Measurements from ENCODE around the gene MINPP1. TPM values are rescaled to one million over a fixed set of nuclear protein-coding genes. Genes with fewer than 3 reads are reported as not detected.

The MINPP1 gene
- total RNA-seq, 5 donors from 2014 or later (not counting 1 experiment from before 2014, with no cell fraction given): 2.9 to 9.6 (median 8.8) TPM

- H3K36me3 Mint-ChIP-seq: peaks cover 33% of the 10 kb centered on the region
- H3K4me1 Mint-ChIP-seq: peaks cover 7 to 9% (median 9%) of the 10 kb centered on the region in 3 donors
- no peak overlapping the region for H3K4me3 ChIP-seq (ENCODE audit: control insufficient read depth in 1 of 2, extremely low read depth in 1 of 2, low read length in 1 of 2)
- no peak overlapping the region for H3K27ac ChIP-seq (ENCODE audit: low read length)
- DNase-seq (no peak), ATAC-seq (replicated peaks in 1 of 4) (no peak)
- H3K4me3 Mint-ChIP-seq: no peak overlapping the region
- peaks cover 0 to 3% (median 0%) of the 10 kb centered on the region in 3 donors for H3K9me3 Mint-ChIP-seq
- H3K27me3 ChIP-seq (replicated peaks in 1 of 2; ENCODE audit: control insufficient read depth in 2 of 2, extremely low read depth in 1 of 2, insufficient read depth in 2 of 2, low read length in 1 of 2): no peaks in the 10 kb centered on the region
- H3K27ac Mint-ChIP-seq: no peak overlapping the region
- H3K4me1 ChIP-seq (ENCODE audit: control insufficient read depth in 1 of 2, extremely low read depth in 1 of 2, insufficient read depth in 2 of 2, low read length in 2 of 2): peaks cover 0 to 3% of the 10 kb centered on the region in 2 experiments
- POLR2A ChIA-PET: no interaction called here
- H3K36me3 ChIP-seq (ENCODE audit: control insufficient read depth in 2 of 2, extremely low read depth in 1 of 2, insufficient read depth in 1 of 2, low read length in 1 of 2): peaks cover 0 to 7% of the 10 kb centered on the region in 2 donors
- no peaks in the 10 kb centered on the region for H3K9me3 ChIP-seq
- CTCF ChIA-PET: no interaction called here
- no peaks in the 10 kb centered on the region for H3K27me3 Mint-ChIP-seq
Measured at GRCh38 chr10:87551326-87551725, 46.6 kb downstream of the MINPP1 start.

- no peak overlapping the region for H3K27ac Mint-ChIP-seq
- CTCF ChIA-PET: no interaction called here
- H3K9me3 Mint-ChIP-seq: peaks cover 0 to 3% (median 0%) of the 10 kb centered on the region in 3 donors
Measured at GRCh38 chr10:87552248-87552929, 47.7 kb downstream of the MINPP1 start.

GRCh38 chr10:87557409-87557808, 52.7 kb downstream of the MINPP1 start:
- H3K27ac Mint-ChIP-seq: no peak overlapping the region
- Histone ChIP-seq H3K9me3 (no peaks in the 10 kb centered on the region), H3K36me3 (ENCODE audit: control insufficient read depth in 2 of 2, extremely low read depth in 1 of 2, insufficient read depth in 1 of 2, low read length in 1 of 2) (peaks cover 0 to 2% of the 10 kb centered on the region in 2 donors), H3K27me3 (replicated peaks in 1 of 2; ENCODE audit: control insufficient read depth in 2 of 2, extremely low read depth in 1 of 2, insufficient read depth in 2 of 2, low read length in 1 of 2) (no peaks in the 10 kb centered on the region), H3K4me1 (ENCODE audit: control insufficient read depth in 1 of 2, extremely low read depth in 1 of 2, insufficient read depth in 2 of 2, low read length in 2 of 2) (no peaks in the 10 kb centered on the region), H3K27ac (ENCODE audit: low read length) (no peak overlapping the region), H3K4me3 (ENCODE audit: control insufficient read depth in 1 of 2, extremely low read depth in 1 of 2, low read length in 1 of 2) (no peak overlapping the region)
- WGBS (ENCODE audit: insufficient coverage): no CpG with 5 or more reads among the region's 3 CpGs
- no peaks in the 10 kb centered on the region for H3K4me1 Mint-ChIP-seq
- no peak for ATAC-seq (replicated peaks in 1 of 4)
- peaks cover 0 to under 1% of the 10 kb centered on the region in 2 donors for H3K27me3 Mint-ChIP-seq
- POLR2A ChIA-PET: no interaction called here
- no peak overlapping the region for H3K4me3 Mint-ChIP-seq
- H3K36me3 Mint-ChIP-seq: peaks cover 17% of the 10 kb centered on the region
- peaks cover under 1 to 4% (median 2%) of the 10 kb centered on the region in 3 donors for H3K9me3 Mint-ChIP-seq
- DNase-seq: no peak
- CTCF ChIA-PET: no interaction called here

More at GRCh38 chr10:87552248-87552929, 47.7 kb downstream of the MINPP1 start:
- H3K4me3 ChIP-seq (ENCODE audit: control insufficient read depth in 1 of 2, extremely low read depth in 1 of 2, low read length in 1 of 2): no peak overlapping the region
- no peaks in the 10 kb centered on the region for H3K27me3 ChIP-seq (replicated peaks in 1 of 2; ENCODE audit: control insufficient read depth in 2 of 2, extremely low read depth in 1 of 2, insufficient read depth in 2 of 2, low read length in 1 of 2)
- no peak overlapping the region for H3K27ac ChIP-seq (ENCODE audit: low read length)
- Mint-ChIP-seq H3K36me3 (peaks cover 30% of the 10 kb centered on the region), H3K4me3 (no peak overlapping the region), H3K4me1 (peaks cover 6% of the 10 kb centered on the region in 3 donors), H3K27me3 (no peaks in the 10 kb centered on the region)
- ATAC-seq (replicated peaks in 1 of 4): no peak
- POLR2A ChIA-PET: no interaction called here
- no peak for DNase-seq
- no peaks in the 10 kb centered on the region for H3K9me3 ChIP-seq
- H3K36me3 ChIP-seq (ENCODE audit: control insufficient read depth in 2 of 2, extremely low read depth in 1 of 2, insufficient read depth in 1 of 2, low read length in 1 of 2): peaks cover 0 to 7% of the 10 kb centered on the region in 2 donors
- WGBS (ENCODE audit: insufficient coverage): no CpG with 5 or more reads among the region's 2 CpGs
- no peaks in the 10 kb centered on the region for H3K4me1 ChIP-seq (ENCODE audit: control insufficient read depth in 1 of 2, extremely low read depth in 1 of 2, insufficient read depth in 2 of 2, low read length in 2 of 2)

- no peak for DNase-seq
- Mint-ChIP-seq H3K27ac (no peak overlapping the region), H3K9me3 (peaks cover 7 to 10% (median 10%) of the 10 kb centered on the region in 3 donors), H3K27me3 (peaks cover 5 to 6% of the 10 kb centered on the region in 2 donors), H3K4me1 (no peaks in the 10 kb centered on the region), H3K4me3 (no peak overlapping the region), H3K36me3 (peaks cover 9% of the 10 kb centered on the region)
- no peak for ATAC-seq (replicated peaks in 1 of 4)
- Histone ChIP-seq H3K27ac (ENCODE audit: low read length) (no peak overlapping the region), H3K27me3 (replicated peaks in 1 of 2; ENCODE audit: control insufficient read depth in 2 of 2, extremely low read depth in 1 of 2, insufficient read depth in 2 of 2, low read length in 1 of 2) (no peaks in the 10 kb centered on the region), H3K36me3 (ENCODE audit: control insufficient read depth in 2 of 2, extremely low read depth in 1 of 2, insufficient read depth in 1 of 2, low read length in 1 of 2) (no peaks in the 10 kb centered on the region), H3K9me3 (no peaks in the 10 kb centered on the region), H3K4me1 (ENCODE audit: control insufficient read depth in 1 of 2, extremely low read depth in 1 of 2, insufficient read depth in 2 of 2, low read length in 2 of 2) (no peaks in the 10 kb centered on the region), H3K4me3 (ENCODE audit: control insufficient read depth in 1 of 2, extremely low read depth in 1 of 2, low read length in 1 of 2) (no peak overlapping the region)
- POLR2A ChIA-PET: no interaction called here
- no CpG with 5 or more reads among the region's 1 CpG for WGBS (ENCODE audit: insufficient coverage)
- CTCF ChIA-PET: no interaction called here
Measured at GRCh38 chr10:87558333-87558732, 53.6 kb downstream of the MINPP1 start.

- Histone ChIP-seq H3K9me3 (no peaks in the 10 kb centered on the region), H3K27me3 (replicated peaks in 1 of 2; ENCODE audit: control insufficient read depth in 2 of 2, extremely low read depth in 1 of 2, insufficient read depth in 2 of 2, low read length in 1 of 2) (peaks cover 0 to 8% of the 10 kb centered on the region in 2 experiments), H3K4me1 (ENCODE audit: control insufficient read depth in 1 of 2, extremely low read depth in 1 of 2, insufficient read depth in 2 of 2, low read length in 2 of 2) (no peaks in the 10 kb centered on the region), H3K4me3 (ENCODE audit: control insufficient read depth in 1 of 2, extremely low read depth in 1 of 2, low read length in 1 of 2) (no peak overlapping the region), H3K36me3 (ENCODE audit: control insufficient read depth in 2 of 2, extremely low read depth in 1 of 2, insufficient read depth in 1 of 2, low read length in 1 of 2) (no peaks in the 10 kb centered on the region), H3K27ac (ENCODE audit: low read length) (no peak overlapping the region)
- Mint-ChIP-seq H3K4me3 (no peak overlapping the region), H3K9me3 (peaks cover 9 to 13% (median 12%) of the 10 kb centered on the region in 3 donors), H3K27me3 (peaks cover 5 to 8% of the 10 kb centered on the region in 2 donors), H3K36me3 (peaks cover 4% of the 10 kb centered on the region), H3K4me1 (no peaks in the 10 kb centered on the region), H3K27ac (no peak overlapping the region)
- DNase-seq: no peak
- no peak for ATAC-seq (replicated peaks in 1 of 4)
- CTCF ChIA-PET: no interaction called here
- POLR2A ChIA-PET: no interaction called here
- 80% methylated on average over 2 of the region's 3 CpGs for WGBS (ENCODE audit: insufficient coverage)
Measured at GRCh38 chr10:87559392-87559791, 54.7 kb downstream of the MINPP1 start.

- CTCF ChIA-PET: no interaction called here
Measured at GRCh38 chr10:87560495-87561129, 55.9 kb downstream of the MINPP1 start.

More at GRCh38 chr10:87560495-87561129, 55.9 kb downstream of the MINPP1 start:
- Mint-ChIP-seq H3K4me1 (no peaks in the 10 kb centered on the region), H3K27me3 (peaks cover 6 to 14% of the 10 kb centered on the region in 2 donors), H3K36me3 (peaks cover 6% of the 10 kb centered on the region), H3K4me3 (no peak overlapping the region), H3K9me3 (peaks cover 16 to 23% (median 22%) of the 10 kb centered on the region in 3 donors), H3K27ac (no peak overlapping the region)
- no peak for ATAC-seq (replicated peaks in 1 of 4)
- DNase-seq: no peak
- H3K27ac ChIP-seq (ENCODE audit: low read length): no peak overlapping the region
- no peaks in the 10 kb centered on the region for H3K4me1 ChIP-seq (ENCODE audit: control insufficient read depth in 1 of 2, extremely low read depth in 1 of 2, insufficient read depth in 2 of 2, low read length in 2 of 2)
- no peaks in the 10 kb centered on the region for H3K36me3 ChIP-seq (ENCODE audit: control insufficient read depth in 2 of 2, extremely low read depth in 1 of 2, insufficient read depth in 1 of 2, low read length in 1 of 2)
- H3K4me3 ChIP-seq (ENCODE audit: control insufficient read depth in 1 of 2, extremely low read depth in 1 of 2, low read length in 1 of 2): no peak overlapping the region
- peaks cover 0 to 10% of the 10 kb centered on the region in 2 experiments for H3K27me3 ChIP-seq (replicated peaks in 1 of 2; ENCODE audit: control insufficient read depth in 2 of 2, extremely low read depth in 1 of 2, insufficient read depth in 2 of 2, low read length in 1 of 2)
- no peaks in the 10 kb centered on the region for H3K9me3 ChIP-seq
- WGBS (ENCODE audit: insufficient coverage): no CpG with 5 or more reads among the region's 5 CpGs
- POLR2A ChIA-PET: interaction anchor here in 1 of 2 donors (0.6 kb wide), 1 partner anchor 12 kb away, joined by 7 read pairs; no protein-coding TSS in a partner anchor
